HCT116 (cell line): Measurements from ENCODE around the gene LRRTM3. TPM values are rescaled to one million over a fixed set of nuclear protein-coding genes. Genes with fewer than 3 reads are reported as not detected.

Experiments used
- ATAC-seq: fragments of 200-7000 bp; cut with Tn5 transposase; 2 replicates; pipeline ENCODE4 v1.9.1; 2020; ENCODE audit warnings: mild to moderate bottlenecking, moderate library complexity
- BruUV-seq: library from RNA; stranded (reverse); fragments of 400-500 nt; replicated peaks from 2 replicates; lab custom pipeline; 2021; lab: Mats Ljungman, UMichigan
- CTCF ChIA-PET: fragments of 300-600 bp; sonication (Branson Sonifier 250); formaldehyde crosslinking; loops from one replicate; lab custom pipeline; 2021; ENCODE audit warnings: antibody characterized with exemption; lab: Charles Lee
- POLR2A ChIA-PET: fragments of 300-600, 350-600 bp; sonication (Branson Sonifier 250); formaldehyde crosslinking; loops from one replicate; lab custom pipeline; 2021; ENCODE audit warnings: antibody characterized with exemption; lab: Charles Lee
- RAD21 ChIA-PET, 2 experiments: fragments of 300-600 bp; sonication (Branson Sonifier 250); formaldehyde crosslinking; loops; one replicate each; lab custom pipeline; 2023; ENCODE audit warnings: low total read pairs in 2 of 2; ENCODE audit not compliant: uncharacterized antibody in 2 of 2, unreplicated experiment in 2 of 2, low non-redundant PET in 1 of 2; lab: Charles Lee
- DNase-seq: peaks from one replicate; pipeline ENCODE4 v3.0.0-alpha.2; 2010; ENCODE audit warnings: low read depth, low spot score
- H2AFZ ChIP-seq: fragments of 200-600 bp; shearing (Covaris generic), sonication (generic); 2 replicates; pipeline ENCODE4 v1.6.1; 2017; ENCODE audit warnings: low read depth, mixed run types, mixed read lengths, antibody characterized with exemption, low read length; ENCODE audit not compliant: poor library complexity, severe bottlenecking
- H3K27ac ChIP-seq: 2 replicates; pipeline ENCODE4 v1.5.1; 2012; ENCODE audit warnings: low read depth, low read length
- H3K27me3 ChIP-seq: fragments of 200-600 bp; sonication (generic); 2 replicates; pipeline ENCODE4 v1.6.1; 2016; ENCODE audit warnings: mixed run types, low read length, mixed read lengths; ENCODE audit not compliant: insufficient read depth
- H3K36me3 ChIP-seq, 2 experiments: fragments of 200-500 bp in 1 of 2; fragments of 200-600 bp in 1 of 2; sonication (Bioruptor generic) in 1 of 2; sonication (generic) in 1 of 2; 2 replicates each; pipeline versions ENCODE4 v1.5.1 to v1.6.1; 2014 to 2016; ENCODE audit warnings: low read length in 2 of 2, inconsistent platforms in 1 of 2, mixed read lengths in 1 of 2, mixed run types in 1 of 2; ENCODE audit not compliant: insufficient read depth in 2 of 2, control insufficient read depth in 1 of 2
- H3K4me1 ChIP-seq, 2 experiments: fragments of 200-600 bp in 1 of 2; sonication (generic) in 1 of 2; 2 replicates each; pipeline versions ENCODE4 v1.5.1 to v1.6.1; 2012 to 2017; ENCODE audit warnings: low read length in 2 of 2, inconsistent platforms in 1 of 2, mild to moderate bottlenecking in 1 of 2, mixed read lengths in 1 of 2, mixed run types in 1 of 2, moderate library complexity in 1 of 2; ENCODE audit not compliant: insufficient read depth in 2 of 2, control insufficient read depth in 1 of 2
- H3K4me2 ChIP-seq: fragments of 200-600 bp; sonication (generic); 2 replicates; pipeline ENCODE4 v1.6.1; 2017; ENCODE audit warnings: mixed run types, low read length, mixed read lengths
- H3K4me3 ChIP-seq, 2 experiments: fragments of 200-600 bp in 1 of 2; sonication (generic) in 1 of 2; replicated peaks in 1 of 2; 2 replicates each; pipeline ENCODE4 v1.5.1; 2011 to 2016; ENCODE audit warnings: low read length in 2 of 2, control low read depth in 1 of 2, low read depth in 1 of 2, mild to moderate bottlenecking in 1 of 2, mixed read lengths in 1 of 2, mixed run types in 1 of 2
- H3K79me2 ChIP-seq: fragments of 200-600 bp; sonication (generic); 2 replicates; pipeline ENCODE4 v1.6.1; 2017; ENCODE audit warnings: mild to moderate bottlenecking, mixed run types, low read length, moderate library complexity, mixed read lengths; ENCODE audit not compliant: insufficient read depth
- H3K9ac ChIP-seq: fragments of 200-600 bp; sonication (generic); 2 replicates; pipeline ENCODE4 v1.6.1; 2016; ENCODE audit warnings: low read length, mixed read lengths
- H3K9me2 ChIP-seq: fragments of 200-600 bp; sonication (generic), shearing (Covaris generic); 2 replicates; pipeline ENCODE4 v1.6.1; 2017; ENCODE audit warnings: mixed run types, mild to moderate bottlenecking, moderate library complexity; ENCODE audit not compliant: insufficient read depth
- H3K9me3 ChIP-seq, 2 experiments: fragments of 200-500 bp in 1 of 2; fragments of 200-600 bp in 1 of 2; sonication (Bioruptor generic) in 1 of 2; sonication (generic) in 1 of 2; 2 replicates each; pipeline ENCODE4 v1.6.1; 2014 to 2017; ENCODE audit warnings: low read length in 2 of 2, mixed read lengths in 2 of 2, inconsistent platforms in 1 of 2, low read depth in 1 of 2, mild to moderate bottlenecking in 1 of 2, mixed run types in 1 of 2, moderate library complexity in 1 of 2; ENCODE audit not compliant: control insufficient read depth in 1 of 2, insufficient read depth in 1 of 2
- H4K20me1 ChIP-seq: fragments of 200-600 bp; sonication (generic), shearing (Covaris generic); 2 replicates; pipeline ENCODE4 v1.6.1; 2017; ENCODE audit warnings: mixed run types, mild to moderate bottlenecking, moderate library complexity; ENCODE audit not compliant: insufficient read depth
- CBX3 ChIP-seq: IDR thresholded peaks from 2 replicates; pipeline ENCODE4 v1.6.1; 2012; ENCODE audit warnings: low read depth
- CTCF ChIP-seq, 3 experiments: fragments of 200-600 bp in 1 of 3; sonication (generic) in 1 of 3; IDR thresholded peaks in 2 of 3; conservative IDR thresholded peaks in 1 of 3; 2 replicates each; pipeline ENCODE4 v1.5.1; 2012 to 2017; ENCODE audit warnings: low read depth in 2 of 3, low read length in 2 of 3, antibody characterized with exemption in 1 of 3, borderline replicate concordance in 1 of 3, control low read depth in 1 of 3, mild to moderate bottlenecking in 1 of 3, mixed read lengths in 1 of 3, mixed run types in 1 of 3, moderate library complexity in 1 of 3; ENCODE audit not compliant: insufficient read depth in 1 of 3
- EGR1 ChIP-seq: IDR thresholded peaks from 2 replicates; pipeline ENCODE4 v1.6.1; 2012; ENCODE audit warnings: low read depth
- EZH2phosphoT487 ChIP-seq: fragments of 200-600 bp; IDR thresholded peaks from 2 replicates; pipeline ENCODE4 v1.6.1; 2018; ENCODE audit warnings: antibody characterized with exemption, borderline replicate concordance
- FOSL1 ChIP-seq: IDR thresholded peaks from 2 replicates; pipeline ENCODE4 v1.6.1; 2012; ENCODE audit warnings: low read depth
- JUND ChIP-seq: IDR thresholded peaks from 2 replicates; pipeline ENCODE4 v1.6.1; 2012
- MAX ChIP-seq: IDR thresholded peaks from 2 replicates; pipeline ENCODE4 v1.6.1; 2012
- POLR2A ChIP-seq: IDR thresholded peaks from 2 replicates; pipeline ENCODE4 v1.7.0; 2011; ENCODE audit warnings: borderline replicate concordance; ENCODE audit not compliant: insufficient read depth, insufficient read length; ENCODE audit errors: extremely low read depth
- POLR2AphosphoS5 ChIP-seq: IDR thresholded peaks from 2 replicates; pipeline ENCODE4 v1.6.1; 2011; ENCODE audit warnings: mild to moderate bottlenecking, low read depth, low read length, moderate library complexity
- SIN3A ChIP-seq: IDR thresholded peaks from 2 replicates; pipeline ENCODE4 v1.6.1; 2012; ENCODE audit warnings: low read depth
- SP1 ChIP-seq: IDR thresholded peaks from 2 replicates; pipeline ENCODE4 v1.6.1; 2012; ENCODE audit warnings: low read depth
- SRF ChIP-seq: IDR thresholded peaks from 2 replicates; pipeline ENCODE4 v1.6.1; 2012; ENCODE audit warnings: low read depth
- TCF7L2 ChIP-seq: IDR thresholded peaks from 2 replicates; pipeline ENCODE4 v1.7.0; 2011; ENCODE audit warnings: borderline replicate concordance, inconsistent platforms; ENCODE audit not compliant: insufficient read depth, insufficient read length; ENCODE audit errors: extremely low read depth
- ZBTB33 ChIP-seq: IDR thresholded peaks from 2 replicates; pipeline ENCODE4 v1.6.1; 2011; ENCODE audit warnings: mild to moderate bottlenecking, low read length, moderate library complexity; ENCODE audit not compliant: insufficient replicate concordance; ENCODE audit errors: extremely low read depth
- ZFX ChIP-seq: fragments of 450-650 bp; IDR thresholded peaks from 2 replicates; pipeline ENCODE4 v1.6.1; 2017
- ZNF274 ChIP-seq: fragments of 200-500 bp; sonication (Bioruptor generic); IDR thresholded peaks from 2 replicates; pipeline ENCODE4 v1.6.1; 2014; ENCODE audit warnings: mild to moderate bottlenecking, low read depth, low read length, inconsistent platforms
- intact Hi-C: fragments of 100-400 bp; cut with micrococcal nuclease; formaldehyde crosslinking; loops from 2 replicates; pipeline ENCODE4 v1.10.0; 2022
- total RNA-seq: library from RNA; stranded (reverse); gene quantifications from one replicate; pipeline ENCODE4 v1.2.1, GENCODE V29; 2021; ENCODE audit not compliant: unreplicated experiment
- TF ChIP-seq, protein P1 (sequence below): IDR thresholded peaks from 2 replicates; pipeline ENCODE4 v1.6.1; 2012

LRRTM3 gene
- total RNA-seq, 1 experiment from 2014 or later: not detected

GRCh38 chr10:66892871-66893270, 33.0 kb upstream of the LRRTM3 start (continued):
- TF ChIP-seq ZBTB33 (no peak), POLR2AphosphoS5 (no peak), CTCF (IDR thresholded peaks at IDR 0.05 in 2 of 3, conservative IDR thresholded peaks at IDR 0.05 in 1 of 3; ENCODE audit: borderline replicate concordance in 1 of 3, insufficient read depth in 1 of 3, low read depth in 2 of 3, low read length in 2 of 3) (no peak), ZNF274 (no peak), TCF7L2 (no peak), MAX (no peak), SIN3A (no peak)
- TF ChIP-seq, protein P1, sequence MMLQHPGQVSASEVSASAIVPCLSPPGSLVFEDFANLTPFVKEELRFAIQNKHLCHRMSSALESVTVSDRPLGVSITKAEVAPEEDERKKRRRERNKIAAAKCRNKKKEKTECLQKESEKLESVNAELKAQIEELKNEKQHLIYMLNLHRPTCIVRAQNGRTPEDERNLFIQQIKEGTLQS: no peak
- TF ChIP-seq, all 23 proteins: peak for 0

GRCh38 chr10:66910671-66911070, 15.2 kb upstream of the LRRTM3 start:
- no peaks in the 10 kb centered on the region for H3K4me1 ChIP-seq
- ChIA-PET RAD21 (no interaction called here), CTCF (interaction anchor here (1.5 kb wide), 1 partner anchor 15 kb away, joined by 3 read pairs; the partner anchor contains the start of gene LRRTM3), POLR2A (no interaction called here)
- no peaks in the 10 kb centered on the region for H3K9me3 ChIP-seq
- intact Hi-C loops: no loop called here
- no peak overlapping the region for H3K27ac ChIP-seq
- no peaks in the 10 kb centered on the region for H3K9me2 ChIP-seq
- DNase-seq (no peak), ATAC-seq (no peak)
- no peaks in the 10 kb centered on the region for H3K36me3 ChIP-seq
- H3K4me3 ChIP-seq: no peak overlapping the region
- no peaks in the 10 kb centered on the region for H3K79me2 ChIP-seq
- H4K20me1 ChIP-seq: no peaks in the 10 kb centered on the region
- no peak overlapping the region for H2AFZ ChIP-seq
- H3K4me2 ChIP-seq: no peak overlapping the region
- H3K9ac ChIP-seq: no peak overlapping the region
- no TSS peak for BruUV-seq
- no peaks in the 10 kb centered on the region for H3K27me3 ChIP-seq
- TF ChIP-seq EZH2phosphoT487 (no peak), SRF (no peak), ZFX (no peak), ZBTB33 (no peak), SIN3A (no peak), TCF7L2 (no peak), SP1 (no peak), POLR2A (no peak), POLR2AphosphoS5 (no peak), EGR1 (no peak), FOSL1 (no peak), JUND (no peak), CBX3 (no peak)
